Measurements from ENCODE around the gene SLC18A3.

Gene SLC18A3

GRCh38 chr10:49605216-49605938, 4.7 kb upstream of the SLC18A3 start:
- TF ChIP-seq CTCF (IDR thresholded peaks at IDR 0.05; ENCODE audit: low read depth, low read length, missing control alignments), result no peak
- no peak overlapping the region for H3K4me3 ChIP-seq (ENCODE audit: low read depth, low read length)
- DNase-seq (ENCODE audit: low read depth), result no peak

- TF ChIP-seq CTCF (IDR thresholded peaks at IDR 0.05; ENCODE audit: low read depth, low read length, missing control alignments), result no peak
- H3K4me3 ChIP-seq (ENCODE audit: low read depth, low read length), result no peak overlapping the region
- no peak for DNase-seq (ENCODE audit: low read depth)
Observed at GRCh38 chr10:49605939-49606509, 4.1 kb upstream of the SLC18A3 start.

- TF ChIP-seq CTCF (IDR thresholded peaks at IDR 0.05; ENCODE audit: low read depth, low read length, missing control alignments), result no peak
- H3K4me3 ChIP-seq (ENCODE audit: low read depth, low read length), result no peak overlapping the region
- DNase-seq (ENCODE audit: low read depth), result no peak
Observed at GRCh38 chr10:49606981-49607535, 3.1 kb upstream of the SLC18A3 start.

- DNase-seq (ENCODE audit: low read depth), result no peak
- H3K4me3 ChIP-seq (ENCODE audit: low read depth, low read length), result no peak overlapping the region
- no peak for TF ChIP-seq CTCF (IDR thresholded peaks at IDR 0.05; ENCODE audit: low read depth, low read length, missing control alignments)
Observed at GRCh38 chr10:49608166-49609005, 1.7 kb upstream of the SLC18A3 start.

- DNase-seq (ENCODE audit: low read depth), result no peak
- H3K4me3 ChIP-seq (ENCODE audit: low read depth, low read length), result no peak overlapping the region
- TF ChIP-seq CTCF (IDR thresholded peaks at IDR 0.05; ENCODE audit: low read depth, low read length, missing control alignments), result no peak
Observed at GRCh38 chr10:49609006-49609282, 1.2 kb upstream of the SLC18A3 start.

GRCh38 chr10:49609283-49610113, 612 bp upstream of the SLC18A3 start:
- no peak for TF ChIP-seq CTCF (IDR thresholded peaks at IDR 0.05; ENCODE audit: low read depth, low read length, missing control alignments)
- no peak for DNase-seq (ENCODE audit: low read depth)
- no peak overlapping the region for H3K4me3 ChIP-seq (ENCODE audit: low read depth, low read length)
